ENCODE data around the gene RLN2.

The RLN2 gene

DNA sequence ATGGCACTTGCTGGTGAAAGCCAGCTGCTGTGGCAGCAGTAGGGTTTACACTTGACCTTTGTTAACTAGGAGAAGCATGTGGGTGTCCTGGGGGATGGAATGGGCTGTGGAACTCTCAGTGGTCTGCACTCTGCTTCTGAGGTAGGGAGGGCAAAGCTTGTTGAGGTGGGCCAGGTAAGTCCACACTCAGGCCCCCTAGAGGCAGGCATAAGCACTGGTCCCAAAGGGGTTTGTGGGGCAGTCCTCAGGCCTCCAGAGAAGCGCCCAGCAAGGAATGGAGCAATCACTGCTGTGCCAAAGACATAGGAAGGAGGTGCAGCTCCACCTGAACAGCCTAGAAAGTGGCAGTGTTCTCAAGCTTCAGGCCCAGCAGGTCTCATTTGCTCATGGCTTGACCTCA lies 38.6 kb downstream of the RLN2 start:
- no peaks in the 10 kb centered on the region for H3K9me3 ChIP-seq (ENCODE audit: control insufficient read depth, insufficient read depth, low read depth, low read length)
- H3K36me3 ChIP-seq (ENCODE audit: control insufficient read depth, insufficient read depth, low read length), result no peaks in the 10 kb centered on the region
- no peak overlapping the region for H3K27ac ChIP-seq (ENCODE audit: low read depth, low read length)
- H3K27me3 ChIP-seq (ENCODE audit: control insufficient read depth, insufficient read depth, low read length), result no peaks in the 10 kb centered on the region
- H3K9ac ChIP-seq (ENCODE audit: low read length), result no peak overlapping the region
- peaks cover 21% of the 10 kb centered on the region for H3K4me1 ChIP-seq (ENCODE audit: control insufficient read depth, insufficient read depth, low read length)
- no peak overlapping the region for H3K4me3 ChIP-seq (ENCODE audit: low read depth, low read length)

DNA sequence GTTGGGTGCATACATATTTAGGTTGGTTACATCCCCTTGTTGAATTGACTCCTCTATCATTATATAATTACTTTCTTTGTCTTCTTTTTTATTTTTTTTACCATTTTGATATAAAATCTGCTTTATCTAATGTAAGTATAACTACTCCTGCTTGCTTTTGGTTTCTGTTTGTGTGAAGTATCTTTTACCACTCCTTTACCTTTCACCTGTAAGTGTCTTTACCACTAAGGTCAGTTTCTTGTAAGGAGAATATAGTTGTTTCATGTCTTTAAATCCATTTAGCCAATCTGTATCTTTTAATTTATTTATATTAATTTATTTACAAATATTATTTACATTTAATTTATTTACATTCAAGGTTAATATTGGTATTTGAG lies 40.3 kb downstream of the RLN2 start:
- H3K4me3 ChIP-seq (ENCODE audit: low read depth, low read length), result no peak overlapping the region
- H3K36me3 ChIP-seq (ENCODE audit: control insufficient read depth, insufficient read depth, low read length), result no peaks in the 10 kb centered on the region
- peaks cover 11% of the 10 kb centered on the region for H3K4me1 ChIP-seq (ENCODE audit: control insufficient read depth, insufficient read depth, low read length)
- H3K9me3 ChIP-seq (ENCODE audit: control insufficient read depth, insufficient read depth, low read depth, low read length), result no peaks in the 10 kb centered on the region; the same call in 1 of the 2 replicates
- no peak overlapping the region for H3K27ac ChIP-seq (ENCODE audit: low read depth, low read length)
- no peaks in the 10 kb centered on the region for H3K27me3 ChIP-seq (ENCODE audit: control insufficient read depth, insufficient read depth, low read length)
- no peak overlapping the region for H3K9ac ChIP-seq (ENCODE audit: low read length)

DNA sequence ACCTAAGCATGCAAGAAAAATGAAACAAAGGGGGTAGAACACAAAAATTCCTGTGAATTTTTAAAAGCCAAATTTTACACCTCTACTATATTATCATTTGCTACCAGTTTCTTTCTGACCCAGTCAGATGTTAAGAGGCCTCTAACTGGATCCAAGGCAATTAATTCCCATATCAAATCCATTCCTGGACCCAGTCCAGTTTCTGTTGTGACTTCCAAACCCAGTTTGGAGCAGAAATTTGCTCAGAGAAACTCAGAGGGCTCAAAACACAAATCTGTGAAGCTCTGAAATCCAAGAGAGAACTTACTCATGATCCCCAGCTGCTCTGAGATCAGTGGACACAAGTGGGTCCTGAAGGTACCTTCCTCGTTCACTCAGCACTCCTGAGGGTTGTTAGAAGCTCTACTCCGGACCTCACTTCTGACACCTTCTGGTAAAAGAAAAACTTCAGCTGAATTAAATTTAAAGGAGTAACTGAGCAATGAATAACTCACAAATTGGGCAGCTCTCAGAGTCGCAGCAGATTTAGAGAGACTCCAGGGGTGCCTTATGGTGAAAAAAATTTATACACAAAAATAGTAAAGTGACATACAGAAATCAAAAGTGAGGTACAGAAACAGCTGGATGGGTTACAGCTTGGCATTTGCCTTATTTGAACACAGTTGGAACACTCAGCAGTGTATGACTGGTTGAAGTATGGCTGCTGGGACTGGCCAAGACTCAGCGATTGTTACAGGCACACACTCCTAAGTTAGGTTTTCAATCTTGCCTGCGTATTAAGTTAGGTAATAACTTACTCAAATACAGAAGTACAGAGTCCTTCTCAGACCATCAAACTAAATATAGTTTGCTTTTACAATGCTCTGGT lies 40.9 kb downstream of the RLN2 start:
- H3K9ac ChIP-seq (ENCODE audit: low read length), result no peak overlapping the region
- H3K27ac ChIP-seq (ENCODE audit: low read depth, low read length), result no peak overlapping the region
- no peaks in the 10 kb centered on the region; the same call in 1 of the 2 replicates for H3K9me3 ChIP-seq (ENCODE audit: control insufficient read depth, insufficient read depth, low read depth, low read length)
- no peaks in the 10 kb centered on the region for H3K27me3 ChIP-seq (ENCODE audit: control insufficient read depth, insufficient read depth, low read length)
- H3K4me3 ChIP-seq (ENCODE audit: low read depth, low read length), result no peak overlapping the region
- H3K4me1 ChIP-seq (ENCODE audit: control insufficient read depth, insufficient read depth, low read length), result peaks cover 5% of the 10 kb centered on the region
- no peaks in the 10 kb centered on the region for H3K36me3 ChIP-seq (ENCODE audit: control insufficient read depth, insufficient read depth, low read length)
